IPS DF 4.7 (cell line): ENCODE results near the gene USP15.
A peak's percentile ranks its signal among the peaks of the same experiment; 100 is the strongest.
"Not testable (repeated sequence)": the region's sequence is repeated elsewhere in the genome, so short reads cannot be mapped to it uniquely, and the experiment has no call there.

Source experiments
- DNase-seq: peaks from one replicate; pipeline ENCODE4 v3.0.0-alpha.2; 2013; ENCODE audit warnings: low spot score; ENCODE audit errors: extremely low read depth

Gene USP15

GRCh38 chr12:62368430-62369223 lies 108.4 kb downstream of the USP15 start:
- DNase-seq = not testable (repeated sequence)

- DNase-seq = no peak
These were observed 110.0 kb downstream of the USP15 start for GRCh38 chr12:62370189-62370588.

GRCh38 chr12:62371661-62372060 lies 111.5 kb downstream of the USP15 start:
- DNase-seq = no peak

GRCh38 chr12:62372134-62372533 lies 111.9 kb downstream of the USP15 start:
- DNase-seq = no peak

- DNase-seq = no peak
These were observed 112.6 kb downstream of the USP15 start for GRCh38 chr12:62372825-62373224.

GRCh38 chr12:62375603-62376002 lies 115.4 kb downstream of the USP15 start:
- DNase-seq = no peak

- DNase-seq = no peak
These were observed 119.0 kb downstream of the USP15 start for GRCh38 chr12:62379026-62379722.

- no peak for DNase-seq
These were observed 119.5 kb downstream of the USP15 start for GRCh38 chr12:62379723-62380045.

- no peak for DNase-seq
These were observed 122.3 kb downstream of the USP15 start for GRCh38 chr12:62382526-62382925.

GRCh38 chr12:62396750-62397149 lies 136.5 kb downstream of the USP15 start:
- no peak for DNase-seq

- DNase-seq = no peak
These were observed 139.9 kb downstream of the USP15 start for GRCh38 chr12:62400135-62400534.

- no peak for DNase-seq
These were observed 141.4 kb downstream of the USP15 start for GRCh38 chr12:62401631-62402030.

GRCh38 chr12:62403031-62403430 lies 142.8 kb downstream of the USP15 start:
- no peak for DNase-seq

GRCh38 chr12:62407587-62407986 lies 147.4 kb downstream of the USP15 start:
- no peak for DNase-seq

- DNase-seq = no peak
These were observed 148.9 kb downstream of the USP15 start for GRCh38 chr12:62409068-62409467.

GRCh38 chr12:62414180-62414579 lies 154.0 kb downstream of the USP15 start:
- DNase-seq = no peak

GRCh38 chr12:62426089-62426488 lies 165.9 kb downstream of the USP15 start:
- DNase-seq = no peak

GRCh38 chr12:62429457-62429856 lies 169.3 kb downstream of the USP15 start:
- DNase-seq = no peak

- no peak for DNase-seq
These were observed 174.5 kb downstream of the USP15 start for GRCh38 chr12:62434494-62435302.

- DNase-seq = peak; percentile 51
These were observed 175.3 kb downstream of the USP15 start for GRCh38 chr12:62435303-62436163.

GRCh38 chr12:62436164-62436503 lies 175.9 kb downstream of the USP15 start:
- no peak for DNase-seq
